HCT116 (cell line): Measurements from ENCODE around the gene PI4K2A. TPM values are rescaled to one million over a fixed set of nuclear protein-coding genes. Genes with fewer than 3 reads are reported as not detected.

ENCODE experiments used
- ATAC-seq: fragments of 200-7000 bp; cut with Tn5 transposase; 2 replicates; pipeline ENCODE4 v1.9.1; 2020; ENCODE audit warnings: mild to moderate bottlenecking, moderate library complexity
- BruUV-seq: library from RNA; stranded (reverse); fragments of 400-500 nt; replicated peaks from 2 replicates; lab custom pipeline; 2021; lab: Mats Ljungman, UMichigan
- CTCF ChIA-PET: fragments of 300-600 bp; sonication (Branson Sonifier 250); formaldehyde crosslinking; loops from one replicate; lab custom pipeline; 2021; ENCODE audit warnings: antibody characterized with exemption; lab: Charles Lee
- POLR2A ChIA-PET: fragments of 300-600, 350-600 bp; sonication (Branson Sonifier 250); formaldehyde crosslinking; loops from one replicate; lab custom pipeline; 2021; ENCODE audit warnings: antibody characterized with exemption; lab: Charles Lee
- RAD21 ChIA-PET, 2 experiments: fragments of 300-600 bp; sonication (Branson Sonifier 250); formaldehyde crosslinking; loops; one replicate each; lab custom pipeline; 2023; ENCODE audit warnings: low total read pairs in 2 of 2; ENCODE audit not compliant: uncharacterized antibody in 2 of 2, unreplicated experiment in 2 of 2, low non-redundant PET in 1 of 2; lab: Charles Lee
- DNase-seq: peaks from one replicate; pipeline ENCODE4 v3.0.0-alpha.2; 2010; ENCODE audit warnings: low read depth, low spot score
- H2AFZ ChIP-seq: fragments of 200-600 bp; shearing (Covaris generic), sonication (generic); 2 replicates; pipeline ENCODE4 v1.6.1; 2017; ENCODE audit warnings: low read depth, mixed run types, mixed read lengths, antibody characterized with exemption, low read length; ENCODE audit not compliant: poor library complexity, severe bottlenecking
- H3K27ac ChIP-seq: 2 replicates; pipeline ENCODE4 v1.5.1; 2012; ENCODE audit warnings: low read depth, low read length
- H3K27me3 ChIP-seq: fragments of 200-600 bp; sonication (generic); 2 replicates; pipeline ENCODE4 v1.6.1; 2016; ENCODE audit warnings: mixed run types, low read length, mixed read lengths; ENCODE audit not compliant: insufficient read depth
- H3K36me3 ChIP-seq, 2 experiments: fragments of 200-500 bp in 1 of 2; fragments of 200-600 bp in 1 of 2; sonication (Bioruptor generic) in 1 of 2; sonication (generic) in 1 of 2; 2 replicates each; pipeline versions ENCODE4 v1.5.1 to v1.6.1; 2014 to 2016; ENCODE audit warnings: low read length in 2 of 2, inconsistent platforms in 1 of 2, mixed read lengths in 1 of 2, mixed run types in 1 of 2; ENCODE audit not compliant: insufficient read depth in 2 of 2, control insufficient read depth in 1 of 2
- H3K4me1 ChIP-seq, 2 experiments: fragments of 200-600 bp in 1 of 2; sonication (generic) in 1 of 2; 2 replicates each; pipeline versions ENCODE4 v1.5.1 to v1.6.1; 2012 to 2017; ENCODE audit warnings: low read length in 2 of 2, inconsistent platforms in 1 of 2, mild to moderate bottlenecking in 1 of 2, mixed read lengths in 1 of 2, mixed run types in 1 of 2, moderate library complexity in 1 of 2; ENCODE audit not compliant: insufficient read depth in 2 of 2, control insufficient read depth in 1 of 2
- H3K4me2 ChIP-seq: fragments of 200-600 bp; sonication (generic); 2 replicates; pipeline ENCODE4 v1.6.1; 2017; ENCODE audit warnings: mixed run types, low read length, mixed read lengths
- H3K4me3 ChIP-seq, 2 experiments: fragments of 200-600 bp in 1 of 2; sonication (generic) in 1 of 2; replicated peaks in 1 of 2; 2 replicates each; pipeline ENCODE4 v1.5.1; 2011 to 2016; ENCODE audit warnings: low read length in 2 of 2, control low read depth in 1 of 2, low read depth in 1 of 2, mild to moderate bottlenecking in 1 of 2, mixed read lengths in 1 of 2, mixed run types in 1 of 2
- H3K79me2 ChIP-seq: fragments of 200-600 bp; sonication (generic); 2 replicates; pipeline ENCODE4 v1.6.1; 2017; ENCODE audit warnings: mild to moderate bottlenecking, mixed run types, low read length, moderate library complexity, mixed read lengths; ENCODE audit not compliant: insufficient read depth
- H3K9ac ChIP-seq: fragments of 200-600 bp; sonication (generic); 2 replicates; pipeline ENCODE4 v1.6.1; 2016; ENCODE audit warnings: low read length, mixed read lengths
- H3K9me2 ChIP-seq: fragments of 200-600 bp; sonication (generic), shearing (Covaris generic); 2 replicates; pipeline ENCODE4 v1.6.1; 2017; ENCODE audit warnings: mixed run types, mild to moderate bottlenecking, moderate library complexity; ENCODE audit not compliant: insufficient read depth
- H3K9me3 ChIP-seq, 2 experiments: fragments of 200-500 bp in 1 of 2; fragments of 200-600 bp in 1 of 2; sonication (Bioruptor generic) in 1 of 2; sonication (generic) in 1 of 2; 2 replicates each; pipeline ENCODE4 v1.6.1; 2014 to 2017; ENCODE audit warnings: low read length in 2 of 2, mixed read lengths in 2 of 2, inconsistent platforms in 1 of 2, low read depth in 1 of 2, mild to moderate bottlenecking in 1 of 2, mixed run types in 1 of 2, moderate library complexity in 1 of 2; ENCODE audit not compliant: control insufficient read depth in 1 of 2, insufficient read depth in 1 of 2
- H4K20me1 ChIP-seq: fragments of 200-600 bp; sonication (generic), shearing (Covaris generic); 2 replicates; pipeline ENCODE4 v1.6.1; 2017; ENCODE audit warnings: mixed run types, mild to moderate bottlenecking, moderate library complexity; ENCODE audit not compliant: insufficient read depth
- CBX3 ChIP-seq: IDR thresholded peaks from 2 replicates; pipeline ENCODE4 v1.6.1; 2012; ENCODE audit warnings: low read depth
- CEBPB ChIP-seq: IDR thresholded peaks from 2 replicates; pipeline ENCODE4 v1.6.1; 2012; ENCODE audit warnings: low read depth
- EGR1 ChIP-seq: IDR thresholded peaks from 2 replicates; pipeline ENCODE4 v1.6.1; 2012; ENCODE audit warnings: low read depth
- ELF1 ChIP-seq: IDR thresholded peaks from 2 replicates; pipeline ENCODE4 v1.6.1; 2012; ENCODE audit warnings: low read depth, borderline replicate concordance
- EZH2 ChIP-seq: fragments of 200-600 bp; sonication (generic); IDR thresholded peaks from 2 replicates; pipeline ENCODE4 v1.6.1; 2017; ENCODE audit warnings: antibody characterized with exemption, mixed run types
- EZH2phosphoT487 ChIP-seq: fragments of 200-600 bp; IDR thresholded peaks from 2 replicates; pipeline ENCODE4 v1.6.1; 2018; ENCODE audit warnings: antibody characterized with exemption, borderline replicate concordance
- FOSL1 ChIP-seq: IDR thresholded peaks from 2 replicates; pipeline ENCODE4 v1.6.1; 2012; ENCODE audit warnings: low read depth
- JUND ChIP-seq: IDR thresholded peaks from 2 replicates; pipeline ENCODE4 v1.6.1; 2012
- POLR2A ChIP-seq: IDR thresholded peaks from 2 replicates; pipeline ENCODE4 v1.7.0; 2011; ENCODE audit warnings: borderline replicate concordance; ENCODE audit not compliant: insufficient read depth, insufficient read length; ENCODE audit errors: extremely low read depth
- RAD21 ChIP-seq: IDR thresholded peaks from 2 replicates; pipeline ENCODE4 v1.6.1; 2012; ENCODE audit warnings: low read depth, mild to moderate bottlenecking
- REST ChIP-seq: IDR thresholded peaks from 2 replicates; pipeline ENCODE4 v1.6.1; 2012; ENCODE audit warnings: low read depth
- SIN3A ChIP-seq: IDR thresholded peaks from 2 replicates; pipeline ENCODE4 v1.6.1; 2012; ENCODE audit warnings: low read depth
- SP1 ChIP-seq: IDR thresholded peaks from 2 replicates; pipeline ENCODE4 v1.6.1; 2012; ENCODE audit warnings: low read depth
- SRF ChIP-seq: IDR thresholded peaks from 2 replicates; pipeline ENCODE4 v1.6.1; 2012; ENCODE audit warnings: low read depth
- TCF7L2 ChIP-seq: IDR thresholded peaks from 2 replicates; pipeline ENCODE4 v1.7.0; 2011; ENCODE audit warnings: borderline replicate concordance, inconsistent platforms; ENCODE audit not compliant: insufficient read depth, insufficient read length; ENCODE audit errors: extremely low read depth
- ZBTB33 ChIP-seq: IDR thresholded peaks from 2 replicates; pipeline ENCODE4 v1.6.1; 2011; ENCODE audit warnings: mild to moderate bottlenecking, low read length, moderate library complexity; ENCODE audit not compliant: insufficient replicate concordance; ENCODE audit errors: extremely low read depth
- ZFX ChIP-seq: fragments of 450-650 bp; IDR thresholded peaks from 2 replicates; pipeline ENCODE4 v1.6.1; 2017
- intact Hi-C: fragments of 100-400 bp; cut with micrococcal nuclease; formaldehyde crosslinking; loops from 2 replicates; pipeline ENCODE4 v1.10.0; 2022
- total RNA-seq: library from RNA; stranded (reverse); gene quantifications from one replicate; pipeline ENCODE4 v1.2.1, GENCODE V29; 2021; ENCODE audit not compliant: unreplicated experiment
- TF ChIP-seq, protein P1 (sequence below), 3 experiments: fragments of 200-600 bp in 1 of 3; sonication (generic) in 1 of 3; IDR thresholded peaks in 2 of 3; conservative IDR thresholded peaks in 1 of 3; 2 replicates each; pipeline ENCODE4 v1.5.1; 2012 to 2017; ENCODE audit warnings: low read depth in 2 of 3, low read length in 2 of 3, antibody characterized with exemption in 1 of 3, borderline replicate concordance in 1 of 3, control low read depth in 1 of 3, mild to moderate bottlenecking in 1 of 3, mixed read lengths in 1 of 3, mixed run types in 1 of 3, moderate library complexity in 1 of 3; ENCODE audit not compliant: insufficient read depth in 1 of 3
- TF ChIP-seq, protein P2 (sequence below): IDR thresholded peaks from 2 replicates; pipeline ENCODE4 v1.6.1; 2012
- TF ChIP-seq, protein P3 (sequence below): IDR thresholded peaks from 2 replicates; pipeline ENCODE4 v1.6.1; 2012

The PI4K2A gene
- total RNA-seq, 1 experiment from 2014 or later: 20.0 TPM

GRCh38 chr10:97593421-97593820, 47.0 kb upstream of the PI4K2A start:
- ATAC-seq: no peak
- no peaks in the 10 kb centered on the region for H3K9me3 ChIP-seq
- H3K27ac ChIP-seq: no peak overlapping the region
- POLR2A ChIA-PET: no interaction called here
- intact Hi-C loops: no loop called here
- H3K9ac ChIP-seq: no peak overlapping the region
- H3K79me2 ChIP-seq: no peaks in the 10 kb centered on the region
- peaks cover 27 to 36% of the 10 kb centered on the region in 2 experiments for H3K4me1 ChIP-seq
- DNase-seq: no peak
- no peak overlapping the region for H3K4me2 ChIP-seq
- TF ChIP-seq TCF7L2 (no peak), CBX3 (no peak), ZBTB33 (no peak), CEBPB (no peak), ELF1 (no peak), EZH2 (no peak), RAD21 (no peak), REST (no peak), ZFX (no peak), SRF (no peak), SIN3A (no peak), EZH2phosphoT487 (no peak), FOSL1 (no peak), SP1 (no peak), EGR1 (no peak), JUND (no peak), POLR2A (no peak)
- TF ChIP-seq, protein P1, sequence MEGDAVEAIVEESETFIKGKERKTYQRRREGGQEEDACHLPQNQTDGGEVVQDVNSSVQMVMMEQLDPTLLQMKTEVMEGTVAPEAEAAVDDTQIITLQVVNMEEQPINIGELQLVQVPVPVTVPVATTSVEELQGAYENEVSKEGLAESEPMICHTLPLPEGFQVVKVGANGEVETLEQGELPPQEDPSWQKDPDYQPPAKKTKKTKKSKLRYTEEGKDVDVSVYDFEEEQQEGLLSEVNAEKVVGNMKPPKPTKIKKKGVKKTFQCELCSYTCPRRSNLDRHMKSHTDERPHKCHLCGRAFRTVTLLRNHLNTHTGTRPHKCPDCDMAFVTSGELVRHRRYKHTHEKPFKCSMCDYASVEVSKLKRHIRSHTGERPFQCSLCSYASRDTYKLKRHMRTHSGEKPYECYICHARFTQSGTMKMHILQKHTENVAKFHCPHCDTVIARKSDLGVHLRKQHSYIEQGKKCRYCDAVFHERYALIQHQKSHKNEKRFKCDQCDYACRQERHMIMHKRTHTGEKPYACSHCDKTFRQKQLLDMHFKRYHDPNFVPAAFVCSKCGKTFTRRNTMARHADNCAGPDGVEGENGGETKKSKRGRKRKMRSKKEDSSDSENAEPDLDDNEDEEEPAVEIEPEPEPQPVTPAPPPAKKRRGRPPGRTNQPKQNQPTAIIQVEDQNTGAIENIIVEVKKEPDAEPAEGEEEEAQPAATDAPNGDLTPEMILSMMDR (IDR thresholded peaks at IDR 0.05 in 2 of 3, conservative IDR thresholded peaks at IDR 0.05 in 1 of 3; ENCODE audit: borderline replicate concordance in 1 of 3, insufficient read depth in 1 of 3, low read depth in 2 of 3, low read length in 2 of 3): no peak
- TF ChIP-seq, protein P2, sequence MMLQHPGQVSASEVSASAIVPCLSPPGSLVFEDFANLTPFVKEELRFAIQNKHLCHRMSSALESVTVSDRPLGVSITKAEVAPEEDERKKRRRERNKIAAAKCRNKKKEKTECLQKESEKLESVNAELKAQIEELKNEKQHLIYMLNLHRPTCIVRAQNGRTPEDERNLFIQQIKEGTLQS: no peak
- TF ChIP-seq, protein P3, sequence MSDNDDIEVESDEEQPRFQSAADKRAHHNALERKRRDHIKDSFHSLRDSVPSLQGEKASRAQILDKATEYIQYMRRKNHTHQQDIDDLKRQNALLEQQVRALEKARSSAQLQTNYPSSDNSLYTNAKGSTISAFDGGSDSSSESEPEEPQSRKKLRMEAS: no peak
- TF ChIP-seq, all 23 proteins: peak for 0
- no peaks in the 10 kb centered on the region for H3K36me3 ChIP-seq
- no peaks in the 10 kb centered on the region for H3K9me2 ChIP-seq
- no peaks in the 10 kb centered on the region for H3K27me3 ChIP-seq
- H4K20me1 ChIP-seq: no peaks in the 10 kb centered on the region
- CTCF ChIA-PET: interaction anchor here (1.1 kb wide), 1 partner anchor 21 kb away, joined by 3 read pairs; the partner anchor contains the start of gene ANKRD2
- BruUV-seq: no TSS peak
- no peak overlapping the region for H2AFZ ChIP-seq
- RAD21 ChIA-PET: interaction anchor here in 1 of 2 experiments (0.7 kb wide), 1 partner anchor 21 kb away, joined by 3 read pairs; no protein-coding TSS in a partner anchor
- H3K4me3 ChIP-seq: no peak overlapping the region
